Heart left ventricle (tissue), 16 donors: ENCODE measurements around the gene ZFAND6. TPM values are rescaled to one million over a fixed set of nuclear protein-coding genes. Genes with fewer than 3 reads are reported as not detected.

ENCODE experiments used
- ATAC-seq, 4 donors: fragments of 200-7000 bp; cut with Tn5 transposase; one replicate each; pipeline ENCODE4 v1.9.1; 2020 to 2022; ENCODE audit warnings: moderate library complexity in 4 of 4, mild to moderate bottlenecking in 3 of 4, moderate number of reproducible peaks in 1 of 4
- DNase-seq, 5 donors: peaks; one replicate each; pipeline ENCODE4 v3.0.0-alpha.2; 2020
- H3K27ac ChIP-seq, 12 donors: fragments of 200-600 bp; sonication (generic) in 4 of 12; one replicate each; pipeline versions ENCODE4 v1.5.0 to v1.8.0; 2016 to 2022; ENCODE audit warnings: mild to moderate bottlenecking in 2 of 12
- H3K27me3 ChIP-seq, 9 donors: fragments of 200-600 bp; sonication (generic) in 2 of 9; one replicate each; pipeline versions ENCODE4 v1.5.1 to v1.8.0; 2016 to 2022; ENCODE audit warnings: mild to moderate bottlenecking in 3 of 9
- H3K36me3 ChIP-seq, 9 donors: fragments of 200-600 bp; sonication (generic) in 2 of 9; one replicate each; pipeline versions ENCODE4 v1.5.0 to v1.8.0; 2018 to 2022; ENCODE audit warnings: mild to moderate bottlenecking in 2 of 9
- H3K4me1 ChIP-seq, 12 donors: fragments of 200-600 bp; sonication (generic) in 4 of 12; one replicate each; pipeline versions ENCODE4 v1.5.0 to v1.8.0; 2016 to 2022; ENCODE audit warnings: mild to moderate bottlenecking in 3 of 12
- H3K4me3 ChIP-seq, 12 donors: fragments of 200-600 bp; sonication (generic) in 4 of 12; one replicate each; pipeline versions ENCODE4 v1.5.0 to v1.8.0; 2017 to 2022; ENCODE audit warnings: mild to moderate bottlenecking in 9 of 12, moderate library complexity in 4 of 12
- H3K9me3 ChIP-seq, 12 donors: fragments of 200-600 bp; sonication (generic) in 4 of 12; one replicate each; pipeline versions ENCODE4 v1.5.0 to v1.8.0; 2016 to 2022; ENCODE audit warnings: mild to moderate bottlenecking in 1 of 12
- POLR2A ChIP-seq, 2 donors: fragments of 450-650 bp; IDR thresholded peaks; one replicate each; pipeline ENCODE4 v1.6.1; 2017; ENCODE audit warnings: antibody characterized with exemption in 2 of 2, mild to moderate bottlenecking in 2 of 2, moderate library complexity in 2 of 2
- WGBS, 4 donors: extraction: QIAGEN DNeasy Blood & Tissue Kit in 2 of 4; methylation state at CpG; one replicate each; pipeline versions ENCODE4 v1.1.5 to v1.1.7; 2013 to 2018; 5-methylcytosine and 5-hydroxymethylcytosine counted together
- intact Hi-C, 10 donors: fragments of 100-400 bp; cut with DNase I; formaldehyde crosslinking; loops; one replicate each; pipeline versions ENCODE4 v1.11.1 to v1.14.2; 2022
- polyA plus RNA-seq, 2 donors: library from polyadenylated mRNA; stranded (reverse); fragments of 200-250 nt; gene quantifications; one replicate each; pipeline ENCODE4 v1.2.3, GENCODE V29; 2013
- total RNA-seq, 9 donors: library from RNA; depleted of rRNA in 2 of 9; stranded (reverse); fragments of >200 nt in 2 of 9; fragmentation: NEBNext Ultra II Directional in 3 of 9; extraction: Animal tissue kit (Norgen Biotek cat#: 25700) in 3 of 9; gene quantifications; one replicate each; pipeline versions ENCODE4 v1.1.0 to v1.2.4, GENCODE V29; 2016 to 2023
- TF ChIP-seq, protein P1 (sequence below), 12 donors: fragments of 200-600 bp; sonication (generic) in 4 of 12; IDR thresholded peaks; one replicate each; pipeline versions ENCODE4 v1.5.0 to v1.8.0; 2018 to 2022; ENCODE audit warnings: antibody characterized with exemption in 12 of 12, mild to moderate bottlenecking in 5 of 12
- donor health status: ischemic (EF 13 %, LVEDD 7.1; RV severe dilation, severe dysfunction).
- donor health status: healthy with polysubstance abuse.
- donor health status: DM: no; HTN: yes; CAD: no.
- donor health status: DM: no; HTN: no; CAD: no.
- donor health status: ischemic (EF 25% LVEDD 6.9; RV normal size, moderate dysfunction).
- donor health status: ischemic (EF 25% LVEDD 5.7; RV mildly dilated, moderate dysfunction).
- donor health status: healthy.
- donor health status: DM: yes; HTN: yes; CAD: no.
- donor health status: ischemic (EF 35%, LVEDD 5.7; RV mildly dilated, moderate dysfunction).
- donor health status: nonischemic (EF 11% LVEDD 7.7; RV severe dilation, severe dysfunction).
- donor health status: DM: yes; HTN: yes; CAD: no.
- donor health status: PGD.
- donor health status: ischemic (EF 29% LVEDD 5.4; RV normal size, mild dysfunction).
- donor health status: nonischemic (EF 23%, LVEDD 6.1; RV moderate dilation, normal function).

The ZFAND6 gene
- total and polyA plus RNA-seq, 11 donors, result 43.4 to 105 (median 79.9) TPM

GRCh38 chr15:80028937-80029336, 30.5 kb upstream of the ZFAND6 start:
- no peak for DNase-seq
- Histone ChIP-seq H3K9me3 (no peaks in the 10 kb centered on the region), H3K4me3 (no peak overlapping the region), H3K27ac (no peak overlapping the region), H3K4me1 (peaks cover 0 to 12% (median 0%) of the 10 kb centered on the region in 12 donors), H3K27me3 (no peaks in the 10 kb centered on the region), H3K36me3 (no peaks in the 10 kb centered on the region)
- TF ChIP-seq POLR2A (IDR thresholded peaks at IDR 0.05), result no peak
- TF ChIP-seq, protein P1, sequence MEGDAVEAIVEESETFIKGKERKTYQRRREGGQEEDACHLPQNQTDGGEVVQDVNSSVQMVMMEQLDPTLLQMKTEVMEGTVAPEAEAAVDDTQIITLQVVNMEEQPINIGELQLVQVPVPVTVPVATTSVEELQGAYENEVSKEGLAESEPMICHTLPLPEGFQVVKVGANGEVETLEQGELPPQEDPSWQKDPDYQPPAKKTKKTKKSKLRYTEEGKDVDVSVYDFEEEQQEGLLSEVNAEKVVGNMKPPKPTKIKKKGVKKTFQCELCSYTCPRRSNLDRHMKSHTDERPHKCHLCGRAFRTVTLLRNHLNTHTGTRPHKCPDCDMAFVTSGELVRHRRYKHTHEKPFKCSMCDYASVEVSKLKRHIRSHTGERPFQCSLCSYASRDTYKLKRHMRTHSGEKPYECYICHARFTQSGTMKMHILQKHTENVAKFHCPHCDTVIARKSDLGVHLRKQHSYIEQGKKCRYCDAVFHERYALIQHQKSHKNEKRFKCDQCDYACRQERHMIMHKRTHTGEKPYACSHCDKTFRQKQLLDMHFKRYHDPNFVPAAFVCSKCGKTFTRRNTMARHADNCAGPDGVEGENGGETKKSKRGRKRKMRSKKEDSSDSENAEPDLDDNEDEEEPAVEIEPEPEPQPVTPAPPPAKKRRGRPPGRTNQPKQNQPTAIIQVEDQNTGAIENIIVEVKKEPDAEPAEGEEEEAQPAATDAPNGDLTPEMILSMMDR (IDR thresholded peaks at IDR 0.05), result no peak
- 60 to 70% (median 69%) methylated on average over 2 of the region's 2 CpGs for WGBS, 4 donors
- intact Hi-C loops, result no loop called here
- ATAC-seq, result no peak

DNA sequence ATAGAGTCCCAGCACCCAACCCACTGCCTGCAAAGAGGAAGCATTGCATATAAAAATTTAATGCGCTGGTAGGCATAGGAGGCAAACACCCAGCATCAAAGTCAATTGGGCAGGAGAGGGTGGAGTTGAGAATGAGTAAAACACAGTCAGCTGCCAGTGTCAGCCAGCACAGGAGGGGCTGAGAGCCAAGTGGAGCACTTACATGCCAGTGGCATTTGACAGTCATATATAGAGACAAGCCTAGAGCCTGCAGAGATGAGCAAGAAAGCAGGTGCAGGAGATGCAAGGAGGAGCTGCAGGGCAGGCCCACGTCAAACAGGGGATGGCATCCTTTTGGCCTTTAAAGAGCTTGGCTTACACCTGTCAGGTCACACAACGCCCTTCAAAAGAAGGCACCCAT, 27.6 kb upstream of the ZFAND6 start:
- no peak for TF ChIP-seq POLR2A (IDR thresholded peaks at IDR 0.05)
- TF ChIP-seq, protein P1 (IDR thresholded peaks at IDR 0.05), result no peak
- ATAC-seq, result peak in 3 of 4 donors; percentile 62 to 84 (median 78)
- H3K9me3 ChIP-seq, result no peaks in the 10 kb centered on the region
- 42 to 75% (median 72%) methylated on average over 3 of the region's 3 CpGs for WGBS, 4 donors
- no peaks in the 10 kb centered on the region for H3K27me3 ChIP-seq
- no peak overlapping the region for H3K4me3 ChIP-seq
- intact Hi-C loops, result no loop called here
- DNase-seq, result peak in 3 of 5 donors; percentile 12 to 50 (median 20)
- H3K4me1 ChIP-seq, result peaks cover 0 to 12% (median 0%) of the 10 kb centered on the region in 12 donors
- H3K36me3 ChIP-seq, result no peaks in the 10 kb centered on the region
- no peak overlapping the region for H3K27ac ChIP-seq

DNA sequence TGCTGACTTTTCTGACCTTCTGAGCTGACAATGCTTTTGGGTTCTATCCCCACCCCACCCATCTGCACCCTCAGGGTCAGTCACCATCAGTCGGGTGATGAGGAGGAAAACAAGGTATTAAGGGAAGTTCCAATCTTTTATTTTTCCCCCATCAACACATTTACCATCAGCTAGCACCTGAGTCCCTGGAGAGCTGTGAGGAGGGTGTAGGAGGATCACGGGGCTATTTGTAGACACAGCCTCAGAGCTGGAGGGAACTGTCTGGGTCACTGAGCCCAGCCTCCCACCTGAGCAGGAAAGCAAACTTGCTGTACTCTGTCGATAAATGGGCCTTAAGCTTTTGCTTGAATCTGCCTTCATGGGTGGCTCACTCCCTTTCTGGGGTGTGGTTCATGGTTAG, 24.8 kb upstream of the ZFAND6 start:
- Histone ChIP-seq H3K9me3 (no peaks in the 10 kb centered on the region), H3K36me3 (no peaks in the 10 kb centered on the region), H3K4me1 (peaks cover 0 to 12% (median 0%) of the 10 kb centered on the region in 12 donors), H3K27ac (no peak overlapping the region), H3K27me3 (no peaks in the 10 kb centered on the region), H3K4me3 (no peak overlapping the region)
- intact Hi-C loops, result no loop called here
- no peak for ATAC-seq
- TF ChIP-seq POLR2A (IDR thresholded peaks at IDR 0.05), result no peak
- TF ChIP-seq, protein P1 (IDR thresholded peaks at IDR 0.05), result no peak
- no peak for DNase-seq
- 73 to 86% (median 81%) methylated on average over 3 of the region's 3 CpGs for WGBS, 4 donors

- intact Hi-C loops, result no loop called here
- Histone ChIP-seq H3K4me1 (peaks cover 0 to 12% (median 0%) of the 10 kb centered on the region in 12 donors), H3K36me3 (no peaks in the 10 kb centered on the region), H3K27ac (no peak overlapping the region), H3K27me3 (no peaks in the 10 kb centered on the region), H3K4me3 (no peak overlapping the region), H3K9me3 (no peaks in the 10 kb centered on the region)
- WGBS, 4 donors, result 67 to 100% (median 88%) methylated on average over 1 of the region's 1 CpG
- DNase-seq, result no peak
- no peak for ATAC-seq
- TF ChIP-seq POLR2A (IDR thresholded peaks at IDR 0.05), result no peak
- TF ChIP-seq, protein P1 (IDR thresholded peaks at IDR 0.05), result no peak
These were observed 23.4 kb upstream of the ZFAND6 start for GRCh38 chr15:80036071-80036470.
